HEK293 (cell line): ENCODE data around the gene FRA10AC1.

Experiments
- CTCF ChIA-PET: fragments of 350-600 bp; formaldehyde crosslinking; extraction: SDS; loops from one replicate; lab custom pipeline; 2021; ENCODE audit warnings: antibody characterized with exemption; lab: Yijun Ruan, JAX
- POLR2A ChIA-PET: fragments of 300-600 bp; formaldehyde crosslinking; extraction: SDS; loops from one replicate; lab custom pipeline; 2020; ENCODE audit warnings: antibody characterized with exemption, inconsistent platforms; lab: Yijun Ruan, JAX
- H3K27ac ChIP-seq: fragments of 200-500 bp; sonication (Bioruptor generic); 2 replicates; pipeline ENCODE4 v1.5.1; 2014; ENCODE audit warnings: low read depth, low read length, control low read depth, inconsistent platforms; ENCODE audit errors: extremely low read depth
- H3K36me3 ChIP-seq, 2 experiments: fragments of 200-500 bp in 1 of 2; sonication (Bioruptor generic) in 1 of 2; 1 replicate in 1 of 2; 2 replicates in 1 of 2; pipeline ENCODE4 v1.5.1; 2014 to 2017; ENCODE audit warnings: inconsistent platforms in 2 of 2, low read length in 2 of 2; ENCODE audit not compliant: control insufficient read depth in 2 of 2, insufficient read depth in 1 of 2
- H3K4me1 ChIP-seq: fragments of 200-500 bp; sonication (Bioruptor generic); 2 replicates; pipeline ENCODE4 v1.5.1; 2014; ENCODE audit warnings: mild to moderate bottlenecking, low read length, inconsistent platforms; ENCODE audit not compliant: control insufficient read depth, insufficient read depth
- H3K4me3 ChIP-seq: 2 replicates; pipeline ENCODE4 v1.5.1; 2011; ENCODE audit warnings: low read depth, mild to moderate bottlenecking, control low read depth, low read length, moderate library complexity
- H3K9me3 ChIP-seq: fragments of 200-500 bp; sonication (Bioruptor generic); 2 replicates; pipeline ENCODE4 v1.5.1; 2014; ENCODE audit warnings: low read depth, low read length, inconsistent platforms; ENCODE audit not compliant: control insufficient read depth, insufficient read depth
- EGR2 ChIP-seq: fragments of 450-650 bp; formaldehyde crosslinking; IDR thresholded peaks from 2 replicates; pipeline ENCODE4 v1.5.1; 2016; ENCODE audit warnings: low read depth, missing biosample characterization, missing genetic modification characterization
- ELK4 ChIP-seq: IDR thresholded peaks from 2 replicates; pipeline ENCODE4 v1.6.1; 2011; ENCODE audit warnings: mild to moderate bottlenecking, low read depth, low read length, borderline replicate concordance
- GFI1B ChIP-seq: fragments of 450-650 bp; formaldehyde crosslinking; IDR thresholded peaks from 2 replicates; pipeline ENCODE4 v1.5.1; 2016; ENCODE audit warnings: missing biosample characterization, missing genetic modification characterization
- HOXC10 ChIP-seq: sonication (generic); formaldehyde crosslinking; IDR thresholded peaks from 2 replicates; pipeline ENCODE4 v1.8.1; 2023; ENCODE audit warnings: mild to moderate bottlenecking, missing genetic modification reagents
- OVOL3 ChIP-seq: fragments of 450-650 bp; formaldehyde crosslinking; IDR thresholded peaks from 2 replicates; pipeline ENCODE4 v1.5.1; 2016; ENCODE audit warnings: missing biosample characterization, missing genetic modification characterization
- PRDM1 ChIP-seq: fragments of 450-650 bp; formaldehyde crosslinking; IDR thresholded peaks from 2 replicates; pipeline ENCODE4; 2016; ENCODE audit warnings: missing biosample characterization, missing genetic modification characterization
- SP7 ChIP-seq: fragments of 450-650 bp; formaldehyde crosslinking; IDR thresholded peaks from 2 replicates; pipeline ENCODE4 v1.5.1; 2016; ENCODE audit warnings: missing biosample characterization, missing genetic modification characterization
- YY2 ChIP-seq: fragments of 450-650 bp; formaldehyde crosslinking; IDR thresholded peaks from 2 replicates; pipeline ENCODE4 v1.5.1; 2016; ENCODE audit warnings: missing biosample characterization, missing genetic modification characterization
- ZBTB17 ChIP-seq: fragments of 450-650 bp; formaldehyde crosslinking; IDR thresholded peaks from 2 replicates; pipeline ENCODE4 v1.5.1; 2016; ENCODE audit warnings: missing biosample characterization, missing genetic modification characterization
- ZBTB21 ChIP-seq: fragments of 450-650 bp; formaldehyde crosslinking; IDR thresholded peaks from 2 replicates; pipeline ENCODE4 v1.5.1; 2017; ENCODE audit warnings: missing biosample characterization, missing genetic modification characterization
- ZNF10 ChIP-seq: fragments of 450-650 bp; formaldehyde crosslinking; IDR thresholded peaks from 2 replicates; pipeline ENCODE4 v1.5.1; 2017; ENCODE audit warnings: missing biosample characterization, missing genetic modification characterization
- ZNF133 ChIP-seq: fragments of 450-650 bp; formaldehyde crosslinking; IDR thresholded peaks from 2 replicates; pipeline ENCODE4 v1.5.1; 2016; ENCODE audit warnings: missing biosample characterization, missing genetic modification characterization
- ZNF146 ChIP-seq: fragments of 450-650 bp; formaldehyde crosslinking; IDR thresholded peaks from 2 replicates; pipeline ENCODE4 v1.5.1; 2016; ENCODE audit warnings: missing biosample characterization, missing genetic modification characterization
- ZNF155 ChIP-seq: fragments of 450-650 bp; formaldehyde crosslinking; IDR thresholded peaks from 2 replicates; pipeline ENCODE4 v1.5.1; 2016; ENCODE audit warnings: missing biosample characterization, missing genetic modification characterization
- ZNF175 ChIP-seq: fragments of 450-650 bp; formaldehyde crosslinking; IDR thresholded peaks from 2 replicates; pipeline ENCODE4 v1.5.1; 2016; ENCODE audit warnings: missing biosample characterization, missing genetic modification characterization
- ZNF18 ChIP-seq: fragments of 450-650 bp; formaldehyde crosslinking; IDR thresholded peaks from 2 replicates; pipeline ENCODE4 v1.5.1; 2016; ENCODE audit warnings: missing biosample characterization, missing genetic modification characterization
- ZNF335 ChIP-seq: fragments of 450-650 bp; formaldehyde crosslinking; conservative IDR thresholded peaks from 2 replicates; pipeline ENCODE4 v1.5.1; 2016; ENCODE audit warnings: missing biosample characterization, missing genetic modification characterization
- ZNF391 ChIP-seq: fragments of 450-650 bp; formaldehyde crosslinking; IDR thresholded peaks from 2 replicates; pipeline ENCODE4 v1.5.1; 2016; ENCODE audit warnings: low read depth, missing biosample characterization, missing genetic modification characterization, borderline replicate concordance
- ZNF514 ChIP-seq: fragments of 450-650 bp; formaldehyde crosslinking; IDR thresholded peaks from 2 replicates; pipeline ENCODE4 v1.5.1; 2016; ENCODE audit warnings: missing biosample characterization, missing genetic modification characterization
- ZNF561 ChIP-seq: fragments of 450-650 bp; IDR thresholded peaks from 2 replicates; pipeline ENCODE4 v1.5.1; 2018; ENCODE audit warnings: missing biosample characterization, missing genetic modification characterization, borderline replicate concordance
- ZNF571 ChIP-seq: fragments of 450-650 bp; formaldehyde crosslinking; IDR thresholded peaks from 2 replicates; pipeline ENCODE4 v1.5.0; 2017; ENCODE audit warnings: missing biosample characterization, missing genetic modification characterization
- ZNF629 ChIP-seq: fragments of 450-650 bp; formaldehyde crosslinking; IDR thresholded peaks from 2 replicates; pipeline ENCODE4 v1.5.1; 2017; ENCODE audit warnings: missing biosample characterization, missing genetic modification characterization
- ZNF660 ChIP-seq: fragments of 450-650 bp; IDR thresholded peaks from 2 replicates; pipeline ENCODE4 v1.5.1; 2018; ENCODE audit warnings: missing biosample characterization, mild to moderate bottlenecking, missing genetic modification characterization
- ZNF664 ChIP-seq: fragments of 450-650 bp; formaldehyde crosslinking; IDR thresholded peaks from 2 replicates; pipeline ENCODE4 v1.5.1; 2016; ENCODE audit warnings: missing biosample characterization, missing genetic modification characterization
- ZNF830 ChIP-seq: fragments of 450-650 bp; IDR thresholded peaks from 2 replicates; pipeline ENCODE4 v1.5.0; 2018; ENCODE audit warnings: missing biosample characterization, missing genetic modification characterization, low read depth, mild to moderate bottlenecking, moderate library complexity
- ZNF843 ChIP-seq: fragments of 450-650 bp; formaldehyde crosslinking; IDR thresholded peaks from 2 replicates; pipeline ENCODE4 v1.5.1; 2016; ENCODE audit warnings: missing biosample characterization, missing genetic modification characterization
- ZSCAN23 ChIP-seq: fragments of 450-650 bp; formaldehyde crosslinking; IDR thresholded peaks from 2 replicates; pipeline ENCODE4 v1.5.1; 2016; ENCODE audit warnings: missing biosample characterization, missing genetic modification characterization
- TF ChIP-seq, protein P1 (sequence below): fragments of 450-650 bp; formaldehyde crosslinking; IDR thresholded peaks from 2 replicates; pipeline ENCODE4 v1.5.1; 2016; ENCODE audit warnings: missing biosample characterization, missing genetic modification characterization
- TF ChIP-seq, protein P2 (sequence below): fragments of 450-650 bp; formaldehyde crosslinking; IDR thresholded peaks from 2 replicates; pipeline ENCODE4 v1.5.1; 2016; ENCODE audit warnings: missing biosample characterization, missing genetic modification characterization

The FRA10AC1 gene

GRCh38 chr10:93703066-93703465 lies 674 bp upstream of the FRA10AC1 start:
- Histone ChIP-seq H3K4me1 (no peaks in the 10 kb centered on the region; the same call in 1 of the 2 replicates), H3K27ac (peak overlapping the region; percentile 84), H3K9me3 (no peaks in the 10 kb centered on the region), H3K4me3 (peak overlapping the region; percentile 58), H3K36me3 (peaks cover 11 to 14% of the 10 kb centered on the region in 2 experiments; a peak in 2 of 3 replicates)
- ChIA-PET CTCF (interaction anchor here (0.6 to 3.8 kb wide), 16 partner anchors 14 to 615 kb away, joined by 3 to 23 read pairs (median 3); no protein-coding TSS in a partner anchor), POLR2A (interaction anchor here (0.7 to 1.8 kb wide), 11 partner anchors 16 to 207 kb away, joined by 3 to 7 read pairs (median 3); partner anchors contain the start of gene CEP55)
- TF ChIP-seq ZNF391 (tag by site-specific recombination) (no peak), ZNF335 (peak; percentile 78), ZNF155 (no peak), ZNF664 (tag by site-specific recombination) (no peak), ZNF10 (tag by site-specific recombination) (no peak)

DNA sequence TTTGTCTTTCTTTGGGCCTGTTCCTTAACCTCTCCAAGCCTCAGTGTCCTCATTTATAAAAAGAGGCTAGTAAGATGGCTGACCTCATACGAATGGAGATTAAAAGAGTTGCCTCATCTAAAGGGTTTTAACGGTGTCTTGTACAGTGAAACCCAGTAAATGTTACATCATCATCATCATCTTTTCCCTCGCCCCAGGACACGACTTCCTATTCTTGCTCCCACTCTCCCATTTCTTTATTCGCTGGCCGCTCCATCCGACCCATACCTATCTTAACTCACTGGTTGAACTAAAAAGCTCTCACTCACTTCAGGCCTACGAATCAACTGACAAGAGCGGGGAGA lies 554 bp downstream of the FRA10AC1 start:
- no peaks in the 10 kb centered on the region for H3K9me3 ChIP-seq
- no peaks in the 10 kb centered on the region; the same call in 1 of the 2 replicates for H3K4me1 ChIP-seq
- H3K27ac ChIP-seq: peak overlapping the region; percentile 84
- peak overlapping the region; percentile 79 for H3K4me3 ChIP-seq
- ChIA-PET POLR2A (interaction anchor here (0.6 to 1.8 kb wide), 7 partner anchors 43 to 206 kb away, joined by 3 to 7 read pairs (median 4); partner anchors contain the start of gene CEP55), CTCF (interaction anchor here (0.6 to 3.8 kb wide), 11 partner anchors 19 to 622 kb away, joined by 3 to 23 read pairs (median 3); no protein-coding TSS in a partner anchor)
- peaks cover 21 to 22% of the 10 kb centered on the region in 2 experiments for H3K36me3 ChIP-seq
- no peak for TF ChIP-seq ZNF830 (tag by site-specific recombination)
- TF ChIP-seq ZNF514 (tag by site-specific recombination): no peak
- no peak for TF ChIP-seq ZNF18 (tag by site-specific recombination)
- no peak for TF ChIP-seq ZNF133 (tag by site-specific recombination)
- no peak for TF ChIP-seq SP7 (tag by site-specific recombination)
- TF ChIP-seq ZNF175 (tag by site-specific recombination): no peak
- no peak for TF ChIP-seq ZNF146 (tag by site-specific recombination)
- no peak for TF ChIP-seq ZNF843 (tag by site-specific recombination)
- no peak for TF ChIP-seq GFI1B (tag by site-specific recombination)
- no peak for TF ChIP-seq EGR2
- TF ChIP-seq ZNF561 (tag by site-specific recombination): no peak
- TF ChIP-seq ZNF660 (tag by site-specific recombination): peak; percentile 56; the same call in 1 of the 2 replicates
- no peak; the same call in 1 of the 2 replicates for TF ChIP-seq ZNF629
- TF ChIP-seq ELK4: no peak
- TF ChIP-seq, protein P1, sequence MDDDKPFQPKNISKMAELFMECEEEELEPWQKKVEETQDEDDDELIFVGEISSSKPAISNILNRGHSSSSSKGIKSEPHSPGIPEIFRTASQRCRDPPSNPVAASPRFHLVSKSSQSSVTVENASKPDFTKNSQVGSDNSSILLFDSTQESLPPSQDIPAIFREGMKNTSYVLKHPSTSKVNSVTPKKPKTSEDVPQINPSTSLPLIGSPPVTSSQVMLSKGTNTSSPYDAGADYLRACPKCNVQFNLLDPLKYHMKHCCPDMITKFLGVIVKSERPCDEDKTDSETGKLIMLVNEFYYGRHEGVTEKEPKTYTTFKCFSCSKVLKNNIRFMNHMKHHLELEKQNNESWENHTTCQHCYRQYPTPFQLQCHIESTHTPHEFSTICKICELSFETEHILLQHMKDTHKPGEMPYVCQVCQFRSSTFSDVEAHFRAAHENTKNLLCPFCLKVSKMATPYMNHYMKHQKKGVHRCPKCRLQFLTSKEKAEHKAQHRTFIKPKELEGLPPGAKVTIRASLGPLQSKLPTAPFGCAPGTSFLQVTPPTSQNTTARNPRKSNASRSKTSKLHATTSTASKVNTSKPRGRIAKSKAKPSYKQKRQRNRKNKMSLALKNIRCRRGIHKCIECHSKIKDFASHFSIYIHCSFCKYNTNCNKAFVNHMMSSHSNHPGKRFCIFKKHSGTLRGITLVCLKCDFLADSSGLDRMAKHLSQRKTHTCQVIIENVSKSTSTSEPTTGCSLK (tag by site-specific recombination): no peak
- no peak for TF ChIP-seq ZBTB17 (tag by site-specific recombination)
- peak; percentile 59; the same call in 1 of the 2 replicates for TF ChIP-seq ZBTB21
- TF ChIP-seq ZSCAN23 (tag by site-specific recombination): no peak
- TF ChIP-seq YY2 (tag by site-specific recombination): 0 out of 2 replicates have a peak, but pooled peaks have one; percentile 45
- no peak for TF ChIP-seq ZNF571 (tag by site-specific recombination)
- TF ChIP-seq, protein P2, sequence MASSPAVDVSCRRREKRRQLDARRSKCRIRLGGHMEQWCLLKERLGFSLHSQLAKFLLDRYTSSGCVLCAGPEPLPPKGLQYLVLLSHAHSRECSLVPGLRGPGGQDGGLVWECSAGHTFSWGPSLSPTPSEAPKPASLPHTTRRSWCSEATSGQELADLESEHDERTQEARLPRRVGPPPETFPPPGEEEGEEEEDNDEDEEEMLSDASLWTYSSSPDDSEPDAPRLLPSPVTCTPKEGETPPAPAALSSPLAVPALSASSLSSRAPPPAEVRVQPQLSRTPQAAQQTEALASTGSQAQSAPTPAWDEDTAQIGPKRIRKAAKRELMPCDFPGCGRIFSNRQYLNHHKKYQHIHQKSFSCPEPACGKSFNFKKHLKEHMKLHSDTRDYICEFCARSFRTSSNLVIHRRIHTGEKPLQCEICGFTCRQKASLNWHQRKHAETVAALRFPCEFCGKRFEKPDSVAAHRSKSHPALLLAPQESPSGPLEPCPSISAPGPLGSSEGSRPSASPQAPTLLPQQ (tag by site-specific recombination): peak; percentile 31; the same call in 1 of the 2 replicates
- no peak for TF ChIP-seq OVOL3 (tag by site-specific recombination)
- TF ChIP-seq HOXC10 (CRISPR knock-in tag): no peak
- TF ChIP-seq PRDM1 (tag by site-specific recombination): peak; percentile 78
